Panc1 (cell line): ENCODE measurements around the gene CRISPLD2. TPM values are rescaled to one million over a fixed set of nuclear protein-coding genes. Genes with fewer than 3 reads are reported as not detected.

Source experiments
- ATAC-seq: fragments of 200-7000 bp; cut with Tn5 transposase; 2 replicates; pipeline ENCODE4 v1.9.1; 2020; ENCODE audit warnings: mild to moderate bottlenecking, moderate library complexity
- BruUV-seq: library from RNA; stranded (reverse); fragments of 400-500 nt; replicated peaks from 2 replicates; lab custom pipeline; 2021; lab: Mats Ljungman, UMichigan
- CTCF ChIA-PET: fragments of 300-600 bp; sonication (Branson Sonifier 250); formaldehyde crosslinking; loops from one replicate; lab custom pipeline; 2022; ENCODE audit warnings: antibody characterized with exemption; lab: Charles Lee
- POLR2A ChIA-PET: fragments of 300-600 bp; sonication (Branson Sonifier 250); formaldehyde crosslinking; loops from one replicate; lab custom pipeline; 2022; ENCODE audit warnings: antibody characterized with exemption; lab: Charles Lee
- DNase-seq: peaks from one replicate; pipeline ENCODE4 v3.0.0-alpha.2; 2010; ENCODE audit warnings: low read depth, low spot score
- H3K27ac ChIP-seq: 2 replicates; pipeline ENCODE4 v1.5.1; 2011; ENCODE audit warnings: mild to moderate bottlenecking, low read length, inconsistent platforms
- H3K27me3 ChIP-seq: fragments of 200-500 bp; sonication (Bioruptor generic); 2 replicates; pipeline ENCODE4 v1.6.0; 2014; ENCODE audit warnings: low read length, inconsistent platforms; ENCODE audit not compliant: control insufficient read depth, insufficient read depth
- H3K36me3 ChIP-seq: fragments of 200-500 bp; sonication (Bioruptor generic); 2 replicates; pipeline ENCODE4 v1.5.1; 2014; ENCODE audit warnings: inconsistent platforms, mild to moderate bottlenecking, low read length, moderate library complexity; ENCODE audit not compliant: control insufficient read depth, insufficient read depth
- H3K4me1 ChIP-seq: 2 replicates; pipeline ENCODE4 v1.5.1; 2011; ENCODE audit warnings: inconsistent platforms, mild to moderate bottlenecking, low read length, moderate library complexity; ENCODE audit not compliant: control insufficient read depth, insufficient read depth
- H3K4me3 ChIP-seq, 2 experiments: 2 replicates each; pipeline ENCODE4 v1.5.1; 2011 to 2012; ENCODE audit warnings: low read depth in 2 of 2, low read length in 2 of 2, mild to moderate bottlenecking in 2 of 2, inconsistent platforms in 1 of 2, moderate library complexity in 1 of 2
- H3K9me3 ChIP-seq: fragments of 200-500 bp; sonication (Bioruptor generic); 2 replicates; pipeline ENCODE4 v1.5.1; 2014; ENCODE audit warnings: low read depth, mild to moderate bottlenecking, inconsistent platforms, low read length, moderate library complexity; ENCODE audit not compliant: control insufficient read depth, insufficient read depth
- CTCF ChIP-seq: fragments of 450-650 bp; IDR thresholded peaks from 2 replicates; pipeline ENCODE4 v1.5.1; 2017; ENCODE audit warnings: mild to moderate bottlenecking
- SIN3A ChIP-seq: IDR thresholded peaks from 2 replicates; pipeline ENCODE4 v1.6.1; 2012; ENCODE audit warnings: low read depth, mild to moderate bottlenecking, low read length, moderate library complexity, borderline replicate concordance; ENCODE audit not compliant: insufficient read depth
- TCF7L2 ChIP-seq: IDR thresholded peaks from 2 replicates; pipeline ENCODE4 v1.6.1; 2011; ENCODE audit warnings: mild to moderate bottlenecking, low read depth, low read length, inconsistent platforms
- in situ Hi-C: cut with HindIII; loops from 2 replicates; pipeline ENCODE4 v1.10.0; 2016; ENCODE audit warnings: low sequenced_read_pairs, low pct_unique_long_range_greater_than_20kb
- intact Hi-C: fragments of 100-400 bp; cut with micrococcal nuclease; formaldehyde crosslinking; loops from one replicate; pipeline ENCODE4 v1.10.0; 2022; ENCODE audit not compliant: unreplicated experiment
- total RNA-seq: library from RNA; stranded (reverse); gene quantifications from one replicate; pipeline ENCODE4 v1.2.1, GENCODE V29; 2021; ENCODE audit not compliant: unreplicated experiment
- TF ChIP-seq, protein P1 (sequence below), 2 experiments: IDR thresholded peaks; 2 replicates each; pipeline ENCODE4 v1.6.1; 2011 to 2012; ENCODE audit warnings: low read depth in 2 of 2, control low read depth in 1 of 2, low read length in 1 of 2, mild to moderate bottlenecking in 1 of 2, moderate library complexity in 1 of 2; ENCODE audit not compliant: insufficient read depth in 1 of 2

Gene CRISPLD2
- total RNA-seq, 1 experiment from 2014 or later: 12.9 TPM

DNA sequence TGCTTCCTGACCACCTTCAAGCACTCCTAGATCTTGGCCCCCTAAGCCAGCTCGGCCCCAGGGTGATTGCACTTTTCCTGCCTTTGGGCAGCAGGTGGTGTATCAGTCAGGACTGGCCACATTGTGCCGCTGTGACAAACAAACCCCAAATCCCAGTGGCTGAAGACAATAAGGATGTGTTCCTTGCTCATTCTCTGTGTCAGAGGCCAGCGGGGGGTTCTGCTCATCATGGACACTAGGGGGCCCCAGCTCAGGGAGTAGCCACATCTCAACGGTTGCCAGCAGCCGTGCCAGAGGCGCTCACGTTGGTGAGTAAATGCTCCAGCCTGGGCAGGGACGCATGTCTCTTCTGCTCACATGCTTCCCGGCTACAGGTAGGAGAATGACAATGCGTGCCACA, 131.1 kb downstream of the CRISPLD2 start:
- no TSS peak for BruUV-seq
- DNase-seq (no peak), ATAC-seq (peak; percentile 60)
- Histone ChIP-seq H3K27ac (no peak overlapping the region), H3K4me1 (no peaks in the 10 kb centered on the region), H3K4me3 (no peak overlapping the region), H3K9me3 (no peaks in the 10 kb centered on the region), H3K27me3 (no peaks in the 10 kb centered on the region), H3K36me3 (no peaks in the 10 kb centered on the region)
- intact Hi-C loops (loop anchor here (5.0 kb wide), 1 partner anchor 199 kb away; no protein-coding TSS in a partner anchor), in situ Hi-C loops (no loop called here)
- TF ChIP-seq TCF7L2: no peak
- TF ChIP-seq, protein P1, sequence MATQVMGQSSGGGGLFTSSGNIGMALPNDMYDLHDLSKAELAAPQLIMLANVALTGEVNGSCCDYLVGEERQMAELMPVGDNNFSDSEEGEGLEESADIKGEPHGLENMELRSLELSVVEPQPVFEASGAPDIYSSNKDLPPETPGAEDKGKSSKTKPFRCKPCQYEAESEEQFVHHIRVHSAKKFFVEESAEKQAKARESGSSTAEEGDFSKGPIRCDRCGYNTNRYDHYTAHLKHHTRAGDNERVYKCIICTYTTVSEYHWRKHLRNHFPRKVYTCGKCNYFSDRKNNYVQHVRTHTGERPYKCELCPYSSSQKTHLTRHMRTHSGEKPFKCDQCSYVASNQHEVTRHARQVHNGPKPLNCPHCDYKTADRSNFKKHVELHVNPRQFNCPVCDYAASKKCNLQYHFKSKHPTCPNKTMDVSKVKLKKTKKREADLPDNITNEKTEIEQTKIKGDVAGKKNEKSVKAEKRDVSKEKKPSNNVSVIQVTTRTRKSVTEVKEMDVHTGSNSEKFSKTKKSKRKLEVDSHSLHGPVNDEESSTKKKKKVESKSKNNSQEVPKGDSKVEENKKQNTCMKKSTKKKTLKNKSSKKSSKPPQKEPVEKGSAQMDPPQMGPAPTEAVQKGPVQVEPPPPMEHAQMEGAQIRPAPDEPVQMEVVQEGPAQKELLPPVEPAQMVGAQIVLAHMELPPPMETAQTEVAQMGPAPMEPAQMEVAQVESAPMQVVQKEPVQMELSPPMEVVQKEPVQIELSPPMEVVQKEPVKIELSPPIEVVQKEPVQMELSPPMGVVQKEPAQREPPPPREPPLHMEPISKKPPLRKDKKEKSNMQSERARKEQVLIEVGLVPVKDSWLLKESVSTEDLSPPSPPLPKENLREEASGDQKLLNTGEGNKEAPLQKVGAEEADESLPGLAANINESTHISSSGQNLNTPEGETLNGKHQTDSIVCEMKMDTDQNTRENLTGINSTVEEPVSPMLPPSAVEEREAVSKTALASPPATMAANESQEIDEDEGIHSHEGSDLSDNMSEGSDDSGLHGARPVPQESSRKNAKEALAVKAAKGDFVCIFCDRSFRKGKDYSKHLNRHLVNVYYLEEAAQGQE (IDR thresholded peaks at IDR 0.05; ENCODE audit: insufficient read depth in 1 of 2, low read depth in 2 of 2, low read length in 1 of 2): no peak
- no peak; the same call in 1 of the 2 replicates for TF ChIP-seq CTCF
- no peak for TF ChIP-seq SIN3A
- ChIA-PET POLR2A (no interaction called here), CTCF (interaction anchor here (1.1 kb wide), 1 partner anchor 20 kb away, joined by 3 read pairs; no protein-coding TSS in a partner anchor)

GRCh38 chr16:84952335-84953189, 132.8 kb downstream of the CRISPLD2 start:
- no TSS peak for BruUV-seq
- TF ChIP-seq, protein P1 (IDR thresholded peaks at IDR 0.05; ENCODE audit: insufficient read depth in 1 of 2, low read depth in 2 of 2, low read length in 1 of 2): no peak
- peak; percentile 86 for TF ChIP-seq CTCF
- DNase-seq (peak; percentile 61), ATAC-seq (peak; percentile 97)
- ChIA-PET CTCF (interaction anchor here (0.5 to 1.9 kb wide), 8 partner anchors 9 to 204 kb away, joined by 3 to 12 read pairs (median 4); no protein-coding TSS in a partner anchor), POLR2A (interaction anchor here (0.6 kb wide), 1 partner anchor 18 kb away, joined by 12 read pairs; no protein-coding TSS in a partner anchor)
- Histone ChIP-seq H3K4me1 (no peaks in the 10 kb centered on the region), H3K36me3 (no peaks in the 10 kb centered on the region), H3K27me3 (no peaks in the 10 kb centered on the region), H3K27ac (no peak overlapping the region), H3K9me3 (no peaks in the 10 kb centered on the region), H3K4me3 (no peak overlapping the region)
- intact Hi-C loops (loop anchor here (5.0 kb wide), 1 partner anchor 200 kb away; no protein-coding TSS in a partner anchor), in situ Hi-C loops (no loop called here)
